Heart right ventricle (tissue), 16 donors: ENCODE results near the gene PRDM16. TPM values are rescaled to one million over a fixed set of nuclear protein-coding genes. Genes with fewer than 3 reads are reported as not detected.
A peak's percentile ranks its signal among the peaks of the same experiment; 100 is the strongest.
"Not testable (repeated sequence)": the region's sequence is repeated elsewhere in the genome, so short reads cannot be mapped to it uniquely, and the experiment has no call there.

Source experiments
- ATAC-seq, 8 donors: fragments of 200-7000 bp; cut with Tn5 transposase; one replicate each; pipeline ENCODE4 v1.9.1; 2020; ENCODE audit warnings: mild to moderate bottlenecking in 8 of 8, moderate library complexity in 8 of 8, moderate number of reproducible peaks in 1 of 8
- DNase-seq, 2 donors: peaks; one replicate each; pipeline ENCODE4 v3.0.0-alpha.2; 2020
- H3K27ac ChIP-seq, 10 donors: fragments of 200-600 bp; sonication (generic) in 2 of 10; one replicate each; pipeline versions ENCODE4 v1.5.0 to v1.8.0; 2020 to 2022; ENCODE audit warnings: mild to moderate bottlenecking in 3 of 10
- H3K27me3 ChIP-seq, 7 donors: fragments of 200-600 bp; one replicate each; pipeline ENCODE4 v1.8.0; 2021 to 2022; ENCODE audit warnings: mild to moderate bottlenecking in 2 of 7
- H3K36me3 ChIP-seq, 9 donors: fragments of 200-600 bp; sonication (generic) in 1 of 9; one replicate each; pipeline versions ENCODE4 v1.5.0 to v1.8.0; 2020 to 2022; ENCODE audit warnings: mild to moderate bottlenecking in 2 of 9
- H3K4me1 ChIP-seq, 9 donors: fragments of 200-600 bp; sonication (generic) in 1 of 9; one replicate each; pipeline versions ENCODE4 v1.5.0 to v1.8.0; 2020 to 2022; ENCODE audit warnings: mild to moderate bottlenecking in 4 of 9
- H3K4me3 ChIP-seq, 10 donors: fragments of 200-600 bp; sonication (generic) in 2 of 10; one replicate each; pipeline versions ENCODE4 v1.5.0 to v1.8.0; 2020 to 2022; ENCODE audit warnings: mild to moderate bottlenecking in 7 of 10, moderate library complexity in 2 of 10
- H3K9me3 ChIP-seq, 11 donors: fragments of 200-600 bp in 10 of 11; sonication (generic) in 2 of 11; one replicate each; pipeline versions ENCODE4 v1.5.0 to v1.8.0; 2013 to 2022; ENCODE audit warnings: mild to moderate bottlenecking in 2 of 11, control low read depth in 1 of 11, moderate library complexity in 1 of 11
- CTCF ChIP-seq, 9 donors: fragments of 200-600 bp; sonication (generic) in 2 of 9; IDR thresholded peaks; one replicate each; pipeline versions ENCODE4 v1.5.0 to v1.8.0; 2021 to 2022; ENCODE audit warnings: antibody characterized with exemption in 9 of 9, mild to moderate bottlenecking in 5 of 9, moderate library complexity in 1 of 9
- WGBS, 2 donors: extraction: QIAGEN DNeasy Blood & Tissue Kit; methylation state at CpG; one replicate each; pipeline ENCODE4 v1.1.7; 2013; ENCODE audit warnings: inconsistent platforms in 1 of 2; 5-methylcytosine and 5-hydroxymethylcytosine counted together
- intact Hi-C, 10 donors: fragments of 100-400 bp; cut with DNase I; formaldehyde crosslinking; loops; one replicate each; pipeline versions ENCODE4 v1.11.1 to v1.14.2; 2022
- polyA plus RNA-seq, 2 donors: library from polyadenylated mRNA; stranded (reverse); fragments of 200-250 nt; gene quantifications; one replicate each; pipeline ENCODE4 v1.2.3, GENCODE V29; 2013
- total RNA-seq, 10 donors: library from RNA; stranded (reverse); fragmentation: NEBNext Ultra II Directional in 3 of 10; extraction: Animal tissue kit (Norgen Biotek cat#: 25700) in 3 of 10; gene quantifications; one replicate each; pipeline versions ENCODE4 v1.2.1 to v1.2.4, GENCODE V29; 2021 to 2023
- donor health status: Arrhythmogenic right ventricular cardiomyopathy.
- donor health status: ischemic (EF 13 %, LVEDD 7.1; RV severe dilation, severe dysfunction).
- donor health status: healthy with polysubstance abuse.
- donor health status: DM: no; HTN: yes; CAD: no.
- donor health status: DM: no; HTN: no; CAD: no.
- donor health status: ischemic (EF 25% LVEDD 6.9; RV normal size, moderate dysfunction).
- donor health status: ischemic (EF 25% LVEDD 5.7; RV mildly dilated, moderate dysfunction).
- donor health status: healthy.
- donor health status: DM: yes; HTN: yes; CAD: no.
- donor health status: Ischemic cardiomyopathy.
- donor health status: ischemic (EF 35%, LVEDD 5.7; RV mildly dilated, moderate dysfunction).
- donor health status: nonischemic (EF 11% LVEDD 7.7; RV severe dilation, severe dysfunction).
- donor health status: DM: yes; HTN: yes; CAD: no.
- donor health status: PGD.
- donor health status: ischemic (EF 29% LVEDD 5.4; RV normal size, mild dysfunction).
- donor health status: nonischemic (EF 23%, LVEDD 6.1; RV moderate dilation, normal function).

PRDM16 gene
- total and polyA plus RNA-seq, 12 donors, result 4.1 to 25.9 (median 14.8) TPM

GRCh38 chr1:3163356-3163755 lies 94.4 kb downstream of the PRDM16 start:
- Histone ChIP-seq H3K27me3 (peaks cover 0 to 15% (median 0%) of the 10 kb centered on the region in 7 donors), H3K27ac (no peak overlapping the region), H3K36me3 (no peaks in the 10 kb centered on the region), H3K4me1 (peaks cover 4 to 19% (median 7%) of the 10 kb centered on the region in 9 donors), H3K4me3 (no peak overlapping the region), H3K9me3 (no peaks in the 10 kb centered on the region)
- 73 to 89% methylated on average over 15 of the region's 15 CpGs for WGBS, 2 donors
- intact Hi-C loops, result no loop called here
- no peak for TF ChIP-seq CTCF (IDR thresholded peaks at IDR 0.05)
- ATAC-seq, result no peak
- DNase-seq, result no peak

- no peak for TF ChIP-seq CTCF (IDR thresholded peaks at IDR 0.05)
- Histone ChIP-seq H3K4me1 (peaks cover 6 to 32% (median 11%) of the 10 kb centered on the region in 9 donors), H3K27ac (no peak overlapping the region), H3K36me3 (no peaks in the 10 kb centered on the region), H3K27me3 (peaks cover 0 to 15% (median 0%) of the 10 kb centered on the region in 7 donors), H3K4me3 (no peak overlapping the region), H3K9me3 (no peaks in the 10 kb centered on the region)
- intact Hi-C loops, result no loop called here
- peak in 1 of 8 donors; percentile 29 for ATAC-seq
- 77 to 86% methylated on average over 21 of the region's 21 CpGs for WGBS, 2 donors
- no peak for DNase-seq
These were observed 95.7 kb downstream of the PRDM16 start for GRCh38 chr1:3164671-3165070.

- 85 to 91% methylated on average over 1 of the region's 1 CpG for whole genome bisulfite sequencing, 2 donors
- DNase-seq, H3K4me3 ChIP-seq, intact Hi-C loops, H3K9me3 ChIP-seq, H3K36me3 ChIP-seq, ATAC-seq, H3K27ac ChIP-seq: not testable (repeated sequence)
- H3K4me1 ChIP-seq, result peaks cover 10 to 37% (median 16%) of the 10 kb centered on the region in 9 donors
- peaks cover 0 to 18% (median 0%) of the 10 kb centered on the region in 7 donors for H3K27me3 ChIP-seq
These were observed 96.2 kb downstream of the PRDM16 start for GRCh38 chr1:3165189-3165588.

GRCh38 chr1:3166206-3166918 lies 97.4 kb downstream of the PRDM16 start:
- Histone ChIP-seq H3K4me1 (peaks cover 18 to 40% (median 26%) of the 10 kb centered on the region in 9 donors), H3K27me3 (peaks cover 0 to 16% (median 0%) of the 10 kb centered on the region in 7 donors), H3K27ac (no peak overlapping the region), H3K9me3 (no peaks in the 10 kb centered on the region), H3K4me3 (no peak overlapping the region), H3K36me3 (no peaks in the 10 kb centered on the region)
- 87 to 90% methylated on average over 32 of the region's 32 CpGs for WGBS, 2 donors
- intact Hi-C loops, result no loop called here
- ATAC-seq (no peak), DNase-seq (no peak)
- no peak for TF ChIP-seq CTCF (IDR thresholded peaks at IDR 0.05)

GRCh38 chr1:3167255-3167654 lies 98.3 kb downstream of the PRDM16 start:
- Histone ChIP-seq H3K4me1 (peaks cover 22 to 40% (median 28%) of the 10 kb centered on the region in 9 donors), H3K9me3 (no peaks in the 10 kb centered on the region), H3K36me3 (no peaks in the 10 kb centered on the region), H3K27ac (no peak overlapping the region), H3K27me3 (peaks cover 0 to 18% (median 0%) of the 10 kb centered on the region in 7 donors), H3K4me3 (no peak overlapping the region)
- no peak for TF ChIP-seq CTCF (IDR thresholded peaks at IDR 0.05)
- DNase-seq (no peak), ATAC-seq (no peak)
- 80 to 87% methylated on average over 14 of the region's 14 CpGs for WGBS, 2 donors
- intact Hi-C loops, result no loop called here
